ENCODE results near the gene C19orf33. TPM values are rescaled to one million over a fixed set of nuclear protein-coding genes. Genes with fewer than 3 reads are reported as not detected.

C19orf33 gene
- total RNA-seq, 4 donors from 2014 or later = 76.0 to 1,160 (median 338) TPM

GRCh38 chr19:38263689-38264485, 40.2 kb upstream of the C19orf33 start:
- WGBS, 2 donors (ENCODE audit: low coverage in 1 of 2) = 19 to 41% methylated on average over 3 to 19 of the region's 34 CpGs
- H3K4me1 ChIP-seq = peaks cover 5 to 52% (median 36%) of the 10 kb centered on the region in 4 donors
- peak overlapping the region; percentile 92 to 98 (median 94) for H3K27ac ChIP-seq
- H3K27me3 ChIP-seq = no peaks in the 10 kb centered on the region
- in situ Hi-C loops (cut with MboI; ENCODE audit: low pct_ligation_motif_present in 1 of 4, low pct_unique_long_range_greater_than_20kb in 1 of 4, low sequenced_read_pairs in 3 of 4) = no loop called here
- peak overlapping the region; percentile 63 to 81 (median 66) for H3K4me3 ChIP-seq
- no peaks in the 10 kb centered on the region for H3K9me3 ChIP-seq
- TF ChIP-seq POLR2A (IDR thresholded peaks at IDR 0.05) (no peak), EP300 (IDR thresholded peaks at IDR 0.05; ENCODE audit: low read depth) (no peak), POLR2AphosphoS5 (IDR thresholded peaks at IDR 0.05) (no peak), CTCF (IDR thresholded peaks at IDR 0.05) (no peak)
- no peaks in the 10 kb centered on the region for H3K36me3 ChIP-seq
- peak; percentile 96 for DNase-seq
- intact Hi-C loops (cut with DNase I; ENCODE audit: low total_unique reads) = no loop called here

GRCh38 chr19:38264486-38265212, 39.4 kb upstream of the C19orf33 start, which contains the start of gene SPINT2:
SPINT2 (plus strand) TSS chr19:38264573; CDS start chr19:38264893, 320 bp downstream.
- peaks cover 5 to 57% (median 36%) of the 10 kb centered on the region in 4 donors for H3K4me1 ChIP-seq
- H3K27ac ChIP-seq = peak within 1 kb of the TSS; percentile 92 to 98 (median 94)
- H3K9me3 ChIP-seq = no peaks in the 10 kb centered on the region
- H3K27me3 ChIP-seq = no peaks in the 10 kb centered on the region
- TF ChIP-seq CTCF (IDR thresholded peaks at IDR 0.05) (peak in 1 of 5 experiments; percentile 19), EP300 (IDR thresholded peaks at IDR 0.05; ENCODE audit: low read depth) (no peak), POLR2AphosphoS5 (IDR thresholded peaks at IDR 0.05) (peak; percentile 83 to 100 (median 99)), POLR2A (IDR thresholded peaks at IDR 0.05) (peak; percentile 98)
- in situ Hi-C loops (cut with MboI; ENCODE audit: low pct_ligation_motif_present in 1 of 4, low pct_unique_long_range_greater_than_20kb in 1 of 4, low sequenced_read_pairs in 3 of 4) (no loop called here), intact Hi-C loops (cut with DNase I; ENCODE audit: low total_unique reads) (no loop called here)
- WGBS, 2 donors (ENCODE audit: low coverage in 1 of 2) = 8 to 29% methylated on average over 6 to 37 of the region's 78 CpGs
- DNase-seq = no peak
- H3K36me3 ChIP-seq = no peaks in the 10 kb centered on the region
- H3K4me3 ChIP-seq = peak within 1 kb of the TSS; percentile 63 to 81 (median 66)

- Histone ChIP-seq H3K4me3 (peak overlapping the region; percentile 4 to 81 (median 66)), H3K27ac (peak overlapping the region; percentile 92 to 98 (median 94)), H3K9me3 (no peaks in the 10 kb centered on the region), H3K27me3 (no peaks in the 10 kb centered on the region), H3K36me3 (no peaks in the 10 kb centered on the region), H3K4me1 (peaks cover 5 to 63% (median 40%) of the 10 kb centered on the region in 4 donors)
- TF ChIP-seq CTCF (IDR thresholded peaks at IDR 0.05) (peak in 2 of 5 experiments; percentile 12 to 25), EP300 (IDR thresholded peaks at IDR 0.05; ENCODE audit: low read depth) (no peak), POLR2A (IDR thresholded peaks at IDR 0.05) (no peak), POLR2AphosphoS5 (IDR thresholded peaks at IDR 0.05) (peak in 1 of 3 donors; percentile 24)
- WGBS, 2 donors (ENCODE audit: low coverage in 1 of 2) = 31 to 41% methylated on average over 10 to 14 of the region's 14 CpGs
- in situ Hi-C loops (cut with MboI; ENCODE audit: low pct_ligation_motif_present in 1 of 4, low pct_unique_long_range_greater_than_20kb in 1 of 4, low sequenced_read_pairs in 3 of 4) (no loop called here), intact Hi-C loops (cut with DNase I; ENCODE audit: low total_unique reads) (no loop called here)
- peak; percentile 63 for DNase-seq
These were observed 38.7 kb upstream of the C19orf33 start for GRCh38 chr19:38265213-38265861.
